NCI-H1436 (cell line): ENCODE results near the gene ARHGEF28.

ENCODE experiments used
- DNase-seq: peaks from one replicate; lab custom pipeline; 2025; lab: John Stamatoyannopoulos, UW

Gene ARHGEF28

GRCh38 chr5:73901043-73901442 is 275.0 kb downstream of the ARHGEF28 start:
- DNase-seq, result no peak

GRCh38 chr5:73901455-73901854 is 275.5 kb downstream of the ARHGEF28 start:
- no peak for DNase-seq

GRCh38 chr5:73902327-73903051 is 276.5 kb downstream of the ARHGEF28 start:
- DNase-seq, result peak; percentile 59

GRCh38 chr5:73903169-73903568 is 277.2 kb downstream of the ARHGEF28 start:
- DNase-seq, result no peak

GRCh38 chr5:73906277-73906676 is 280.3 kb downstream of the ARHGEF28 start:
- DNase-seq, result no peak

GRCh38 chr5:73907164-73907563 is 281.2 kb downstream of the ARHGEF28 start:
- no peak for DNase-seq

- no peak for DNase-seq
These were observed 282.4 kb downstream of the ARHGEF28 start for GRCh38 chr5:73908395-73908794.

- DNase-seq, result no peak
These were observed 282.9 kb downstream of the ARHGEF28 start for GRCh38 chr5:73908846-73909245.

GRCh38 chr5:73909474-73909873 is 283.5 kb downstream of the ARHGEF28 start:
- no peak for DNase-seq

GRCh38 chr5:73911761-73912393 is 285.9 kb downstream of the ARHGEF28 start:
- peak; percentile 58 for DNase-seq

GRCh38 chr5:73912821-73913271 is 286.9 kb downstream of the ARHGEF28 start:
- DNase-seq, result no peak

GRCh38 chr5:73913971-73914370 is 288.0 kb downstream of the ARHGEF28 start:
- DNase-seq, result no peak

- DNase-seq, result no peak
These were observed 289.3 kb downstream of the ARHGEF28 start for GRCh38 chr5:73915345-73915744.

- DNase-seq, result no peak
These were observed 291.4 kb downstream of the ARHGEF28 start for GRCh38 chr5:73917433-73917832.

GRCh38 chr5:73917891-73918290 is 291.9 kb downstream of the ARHGEF28 start:
- DNase-seq, result no peak

- no peak for DNase-seq
These were observed 292.8 kb downstream of the ARHGEF28 start for GRCh38 chr5:73918791-73919221.

- no peak for DNase-seq
These were observed 295.7 kb downstream of the ARHGEF28 start for GRCh38 chr5:73921741-73922140.

- DNase-seq, result no peak
These were observed 296.2 kb downstream of the ARHGEF28 start for GRCh38 chr5:73922224-73922623.

GRCh38 chr5:73922875-73923557 is 297.0 kb downstream of the ARHGEF28 start:
- DNase-seq, result no peak

- no peak for DNase-seq
These were observed 302.6 kb downstream of the ARHGEF28 start for GRCh38 chr5:73928476-73929070.

- no peak for DNase-seq
These were observed 309.7 kb downstream of the ARHGEF28 start for GRCh38 chr5:73935719-73936118.

GRCh38 chr5:73938280-73938937 is 312.4 kb downstream of the ARHGEF28 start:
- no peak for DNase-seq
